HepG2 (cell line): ENCODE results near the gene SHLD1. TPM values are rescaled to one million over a fixed set of nuclear protein-coding genes. Genes with fewer than 3 reads are reported as not detected.
A peak's percentile ranks its signal among the peaks of the same experiment; 100 is the strongest.

ENCODE experiments used
- ATF7 ChIP-seq, 2 experiments: fragments of 450-650 bp in 1 of 2; sonication (generic) in 1 of 2; formaldehyde crosslinking in 1 of 2; IDR thresholded peaks; 2 replicates each; pipeline versions ENCODE4 v1.4.0 to v1.6.1; 2016 to 2020; ENCODE audit warnings: antibody characterized with exemption in 1 of 2, mild to moderate bottlenecking in 1 of 2, missing genetic modification reagents in 1 of 2
- CBX5 ChIP-seq: sonication (generic); formaldehyde crosslinking; IDR thresholded peaks from 2 replicates; pipeline ENCODE4 v1.4.0; 2020; ENCODE audit warnings: missing genetic modification reagents, borderline replicate concordance
- EHMT2 ChIP-seq: fragments of 200-600 bp; sonication (generic); IDR thresholded peaks from 2 replicates; pipeline ENCODE4 v1.7.0; 2017; ENCODE audit warnings: antibody characterized with exemption, low read depth, low read length, borderline replicate concordance
- ELF4 ChIP-seq: sonication (generic); formaldehyde crosslinking; IDR thresholded peaks from 2 replicates; pipeline ENCODE4 v1.5.0; 2020; ENCODE audit warnings: missing genetic modification reagents, mild to moderate bottlenecking, moderate library complexity, borderline replicate concordance
- GLI4 ChIP-seq: sonication (generic); formaldehyde crosslinking; IDR thresholded peaks from 2 replicates; pipeline ENCODE4 v1.5.1; 2020; ENCODE audit warnings: missing genetic modification reagents, mild to moderate bottlenecking, moderate library complexity, borderline replicate concordance
- KAT7 ChIP-seq: IDR thresholded peaks from 2 replicates; pipeline ENCODE4 v1.6.1; 2018; ENCODE audit warnings: borderline replicate concordance, missing compliant biosample characterization
- NCOA1 ChIP-seq: sonication (generic); formaldehyde crosslinking; IDR thresholded peaks from 2 replicates; pipeline ENCODE4 v1.9.0; 2021; ENCODE audit warnings: missing genetic modification reagents
- RXRB ChIP-seq: IDR thresholded peaks from 2 replicates; pipeline ENCODE4 v1.6.1; 2016; ENCODE audit warnings: borderline replicate concordance, missing genetic modification reagents, missing compliant biosample characterization
- SCMH1 ChIP-seq: sonication (generic); formaldehyde crosslinking; IDR thresholded peaks from 2 replicates; pipeline ENCODE4 v1.9.0; 2021; ENCODE audit warnings: missing genetic modification reagents, mild to moderate bottlenecking, borderline replicate concordance
- SPEN ChIP-seq: sonication (generic); formaldehyde crosslinking; IDR thresholded peaks from 2 replicates; pipeline ENCODE4 v1.5.1; 2020; ENCODE audit warnings: low read depth, mild to moderate bottlenecking, missing genetic modification reagents
- TCF7L2 ChIP-seq: IDR thresholded peaks from 2 replicates; pipeline ENCODE4 v1.6.1; 2011; ENCODE audit warnings: mild to moderate bottlenecking, low read depth, low read length, moderate library complexity
- TP53 ChIP-seq: sonication (generic); formaldehyde crosslinking; conservative IDR thresholded peaks from 2 replicates; pipeline ENCODE4 v1.4.0; 2020; ENCODE audit warnings: missing genetic modification reagents
- ZFY ChIP-seq: sonication (generic); formaldehyde crosslinking; IDR thresholded peaks from 2 replicates; pipeline ENCODE4 v1.4.0; 2020; ENCODE audit warnings: missing genetic modification reagents
- ZNF3 ChIP-seq: IDR thresholded peaks from 2 replicates; pipeline ENCODE4 v1.7.0; 2017; ENCODE audit warnings: inconsistent platforms
- ZNF879 ChIP-seq: sonication (generic); formaldehyde crosslinking; IDR thresholded peaks from 2 replicates; pipeline ENCODE4 v1.8.1; 2023; ENCODE audit warnings: missing genetic modification reagents
- ZSCAN21 ChIP-seq: sonication (generic); formaldehyde crosslinking; IDR thresholded peaks from 2 replicates; pipeline ENCODE4 v1.8.0; 2022; ENCODE audit warnings: mild to moderate bottlenecking, missing genetic modification reagents, moderate library complexity, borderline replicate concordance
- polyA plus RNA-seq, 8 experiments: library from polyadenylated mRNA; depleted of rRNA in 3 of 8; stranded (reverse) in 7 of 8; unstranded in 1 of 8; fragments of >200 nt; fragmentation: Illumina TruSeq in 4 of 8; extraction: Trizol in 4 of 8; gene quantifications; 2 replicates each; pipeline versions ENCODE4 v1.2.1 to v1.2.3, GENCODE V29; 2011 to 2016; ENCODE audit warnings: low read depth in 4 of 8, missing spikeins in 1 of 8, mixed read lengths in 1 of 8; ENCODE audit not compliant: insufficient read depth in 1 of 8
- total RNA-seq, 5 experiments: library from RNA; depleted of rRNA; stranded (reverse); fragments of >200 nt; fragmentation: Illumina TruSeq; extraction: Trizol; gene quantifications; 2 replicates each; pipeline ENCODE4 v1.2.3, GENCODE V29; 2016; ENCODE audit warnings: low read depth in 1 of 5
- TF ChIP-seq, protein P1 (sequence below): sonication (generic); formaldehyde crosslinking; IDR thresholded peaks from 2 replicates; pipeline ENCODE4 v1.5.1; 2020; ENCODE audit warnings: missing genetic modification reagents, mild to moderate bottlenecking, borderline replicate concordance
- TF ChIP-seq, protein P2 (sequence below), 2 experiments: IDR thresholded peaks; 2 replicates each; pipeline ENCODE4 v1.6.1; 2011 to 2012; ENCODE audit warnings: low read length in 2 of 2, borderline replicate concordance in 1 of 2, low read depth in 1 of 2, mild to moderate bottlenecking in 1 of 2, moderate library complexity in 1 of 2
- TF ChIP-seq, protein P3 (sequence below): sonication (generic); formaldehyde crosslinking; conservative IDR thresholded peaks from 2 replicates; pipeline ENCODE4 v1.4.0; 2020; ENCODE audit warnings: missing genetic modification reagents
- TF ChIP-seq, protein P4 (sequence below): fragments of 450-650 bp; IDR thresholded peaks from 2 replicates; pipeline ENCODE4 v1.6.1; 2017

The SHLD1 gene
- total and polyA plus RNA-seq, 2 of the 13 experiments (the other 11 are each of a cell fraction or from before 2014, with no cell fraction given), result 8.9 to 10.0 TPM

DNA sequence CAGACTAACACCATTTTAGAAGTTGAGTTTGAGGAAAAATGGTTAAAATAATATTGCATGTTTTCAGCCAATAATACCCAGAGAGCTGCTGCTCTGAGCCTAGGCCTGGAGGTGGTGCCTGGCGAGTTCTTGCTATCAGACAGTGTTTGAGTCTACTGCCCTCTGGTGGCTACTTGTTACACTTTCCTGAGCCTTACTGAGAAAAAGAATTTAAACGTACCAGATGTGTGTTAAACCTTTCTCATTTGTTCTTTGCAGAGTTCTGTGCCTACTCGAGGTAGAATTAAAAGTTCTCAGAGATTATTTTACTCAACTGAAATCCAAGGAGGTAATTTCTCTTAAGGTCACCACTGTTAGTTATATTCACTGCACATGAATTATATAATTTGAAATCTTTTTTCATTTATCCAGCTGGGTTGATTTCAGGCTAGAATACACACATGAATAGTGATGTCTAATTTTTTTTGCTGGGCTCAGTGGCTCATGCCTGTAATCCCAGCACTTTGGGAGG, 38.2 kb downstream of the SHLD1 start (continued):
- TF ChIP-seq, protein P1, sequence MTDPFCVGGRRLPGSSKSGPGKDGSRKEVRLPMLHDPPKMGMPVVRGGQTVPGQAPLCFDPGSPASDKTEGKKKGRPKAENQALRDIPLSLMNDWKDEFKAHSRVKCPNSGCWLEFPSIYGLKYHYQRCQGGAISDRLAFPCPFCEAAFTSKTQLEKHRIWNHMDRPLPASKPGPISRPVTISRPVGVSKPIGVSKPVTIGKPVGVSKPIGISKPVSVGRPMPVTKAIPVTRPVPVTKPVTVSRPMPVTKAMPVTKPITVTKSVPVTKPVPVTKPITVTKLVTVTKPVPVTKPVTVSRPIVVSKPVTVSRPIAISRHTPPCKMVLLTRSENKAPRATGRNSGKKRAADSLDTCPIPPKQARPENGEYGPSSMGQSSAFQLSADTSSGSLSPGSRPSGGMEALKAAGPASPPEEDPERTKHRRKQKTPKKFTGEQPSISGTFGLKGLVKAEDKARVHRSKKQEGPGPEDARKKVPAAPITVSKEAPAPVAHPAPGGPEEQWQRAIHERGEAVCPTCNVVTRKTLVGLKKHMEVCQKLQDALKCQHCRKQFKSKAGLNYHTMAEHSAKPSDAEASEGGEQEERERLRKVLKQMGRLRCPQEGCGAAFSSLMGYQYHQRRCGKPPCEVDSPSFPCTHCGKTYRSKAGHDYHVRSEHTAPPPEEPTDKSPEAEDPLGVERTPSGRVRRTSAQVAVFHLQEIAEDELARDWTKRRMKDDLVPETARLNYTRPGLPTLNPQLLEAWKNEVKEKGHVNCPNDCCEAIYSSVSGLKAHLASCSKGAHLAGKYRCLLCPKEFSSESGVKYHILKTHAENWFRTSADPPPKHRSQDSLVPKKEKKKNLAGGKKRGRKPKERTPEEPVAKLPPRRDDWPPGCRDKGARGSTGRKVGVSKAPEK (CRISPR knock-in tag), result no peak
- peak; percentile 28; the same call in 1 of the 2 replicates for TF ChIP-seq CBX5
- peak; percentile 24; the same call in 1 of the 2 replicates for TF ChIP-seq RXRB (CRISPR knock-in tag)
- no peak for TF ChIP-seq TP53 (CRISPR knock-in tag)
- no peak for TF ChIP-seq ATF7 (IDR thresholded peaks at IDR 0.05)
- no peak for TF ChIP-seq ATF7 (CRISPR knock-in tag; IDR thresholded peaks at IDR 0.05)
- no peak for TF ChIP-seq ZFY (CRISPR knock-in tag)
- TF ChIP-seq ZNF879 (CRISPR knock-in tag), result no peak
- no peak for TF ChIP-seq ELF4
- TF ChIP-seq TCF7L2, result no peak
- no peak for TF ChIP-seq NCOA1 (CRISPR knock-in tag)
- TF ChIP-seq ZNF3 (CRISPR knock-in tag), result 0 out of 2 replicates have a peak, but pooled peaks have one; percentile 30
- no peak for TF ChIP-seq SPEN (CRISPR knock-in tag)
- TF ChIP-seq SCMH1 (CRISPR knock-in tag), result no peak
- TF ChIP-seq, protein P2, sequence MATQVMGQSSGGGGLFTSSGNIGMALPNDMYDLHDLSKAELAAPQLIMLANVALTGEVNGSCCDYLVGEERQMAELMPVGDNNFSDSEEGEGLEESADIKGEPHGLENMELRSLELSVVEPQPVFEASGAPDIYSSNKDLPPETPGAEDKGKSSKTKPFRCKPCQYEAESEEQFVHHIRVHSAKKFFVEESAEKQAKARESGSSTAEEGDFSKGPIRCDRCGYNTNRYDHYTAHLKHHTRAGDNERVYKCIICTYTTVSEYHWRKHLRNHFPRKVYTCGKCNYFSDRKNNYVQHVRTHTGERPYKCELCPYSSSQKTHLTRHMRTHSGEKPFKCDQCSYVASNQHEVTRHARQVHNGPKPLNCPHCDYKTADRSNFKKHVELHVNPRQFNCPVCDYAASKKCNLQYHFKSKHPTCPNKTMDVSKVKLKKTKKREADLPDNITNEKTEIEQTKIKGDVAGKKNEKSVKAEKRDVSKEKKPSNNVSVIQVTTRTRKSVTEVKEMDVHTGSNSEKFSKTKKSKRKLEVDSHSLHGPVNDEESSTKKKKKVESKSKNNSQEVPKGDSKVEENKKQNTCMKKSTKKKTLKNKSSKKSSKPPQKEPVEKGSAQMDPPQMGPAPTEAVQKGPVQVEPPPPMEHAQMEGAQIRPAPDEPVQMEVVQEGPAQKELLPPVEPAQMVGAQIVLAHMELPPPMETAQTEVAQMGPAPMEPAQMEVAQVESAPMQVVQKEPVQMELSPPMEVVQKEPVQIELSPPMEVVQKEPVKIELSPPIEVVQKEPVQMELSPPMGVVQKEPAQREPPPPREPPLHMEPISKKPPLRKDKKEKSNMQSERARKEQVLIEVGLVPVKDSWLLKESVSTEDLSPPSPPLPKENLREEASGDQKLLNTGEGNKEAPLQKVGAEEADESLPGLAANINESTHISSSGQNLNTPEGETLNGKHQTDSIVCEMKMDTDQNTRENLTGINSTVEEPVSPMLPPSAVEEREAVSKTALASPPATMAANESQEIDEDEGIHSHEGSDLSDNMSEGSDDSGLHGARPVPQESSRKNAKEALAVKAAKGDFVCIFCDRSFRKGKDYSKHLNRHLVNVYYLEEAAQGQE (IDR thresholded peaks at IDR 0.05; ENCODE audit: borderline replicate concordance in 1 of 2, low read depth in 1 of 2, low read length in 2 of 2), result no peak
- peak; percentile 48; the same call in 1 of the 2 replicates for TF ChIP-seq KAT7 (CRISPR knock-in tag)
- no peak for TF ChIP-seq GLI4 (CRISPR knock-in tag)
- TF ChIP-seq, protein P3, sequence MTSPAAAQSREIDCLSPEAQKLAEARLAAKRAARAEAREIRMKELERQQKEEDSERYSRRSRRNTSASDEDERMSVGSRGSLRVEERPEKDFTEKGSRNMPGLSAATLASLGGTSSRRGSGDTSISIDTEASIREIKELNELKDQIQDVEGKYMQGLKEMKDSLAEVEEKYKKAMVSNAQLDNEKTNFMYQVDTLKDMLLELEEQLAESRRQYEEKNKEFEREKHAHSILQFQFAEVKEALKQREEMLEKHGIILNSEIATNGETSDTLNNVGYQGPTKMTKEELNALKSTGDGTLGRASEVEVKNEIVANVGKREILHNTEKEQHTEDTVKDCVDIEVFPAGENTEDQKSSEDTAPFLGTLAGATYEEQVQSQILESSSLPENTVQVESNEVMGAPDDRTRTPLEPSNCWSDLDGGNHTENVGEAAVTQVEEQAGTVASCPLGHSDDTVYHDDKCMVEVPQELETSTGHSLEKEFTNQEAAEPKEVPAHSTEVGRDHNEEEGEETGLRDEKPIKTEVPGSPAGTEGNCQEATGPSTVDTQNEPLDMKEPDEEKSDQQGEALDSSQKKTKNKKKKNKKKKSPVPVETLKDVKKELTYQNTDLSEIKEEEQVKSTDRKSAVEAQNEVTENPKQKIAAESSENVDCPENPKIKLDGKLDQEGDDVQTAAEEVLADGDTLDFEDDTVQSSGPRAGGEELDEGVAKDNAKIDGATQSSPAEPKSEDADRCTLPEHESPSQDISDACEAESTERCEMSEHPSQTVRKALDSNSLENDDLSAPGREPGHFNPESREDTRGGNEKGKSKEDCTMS, result no peak
- no peak for TF ChIP-seq EHMT2
- TF ChIP-seq, protein P4, sequence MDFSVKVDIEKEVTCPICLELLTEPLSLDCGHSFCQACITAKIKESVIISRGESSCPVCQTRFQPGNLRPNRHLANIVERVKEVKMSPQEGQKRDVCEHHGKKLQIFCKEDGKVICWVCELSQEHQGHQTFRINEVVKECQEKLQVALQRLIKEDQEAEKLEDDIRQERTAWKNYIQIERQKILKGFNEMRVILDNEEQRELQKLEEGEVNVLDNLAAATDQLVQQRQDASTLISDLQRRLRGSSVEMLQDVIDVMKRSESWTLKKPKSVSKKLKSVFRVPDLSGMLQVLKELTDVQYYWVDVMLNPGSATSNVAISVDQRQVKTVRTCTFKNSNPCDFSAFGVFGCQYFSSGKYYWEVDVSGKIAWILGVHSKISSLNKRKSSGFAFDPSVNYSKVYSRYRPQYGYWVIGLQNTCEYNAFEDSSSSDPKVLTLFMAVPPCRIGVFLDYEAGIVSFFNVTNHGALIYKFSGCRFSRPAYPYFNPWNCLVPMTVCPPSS, result no peak
- TF ChIP-seq ZSCAN21 (CRISPR knock-in tag), result no peak
